ENCODE measurements around the gene SLITRK4. TPM values are rescaled to one million over a fixed set of nuclear protein-coding genes. Genes with fewer than 3 reads are reported as not detected.

SLITRK4 gene, protein sequence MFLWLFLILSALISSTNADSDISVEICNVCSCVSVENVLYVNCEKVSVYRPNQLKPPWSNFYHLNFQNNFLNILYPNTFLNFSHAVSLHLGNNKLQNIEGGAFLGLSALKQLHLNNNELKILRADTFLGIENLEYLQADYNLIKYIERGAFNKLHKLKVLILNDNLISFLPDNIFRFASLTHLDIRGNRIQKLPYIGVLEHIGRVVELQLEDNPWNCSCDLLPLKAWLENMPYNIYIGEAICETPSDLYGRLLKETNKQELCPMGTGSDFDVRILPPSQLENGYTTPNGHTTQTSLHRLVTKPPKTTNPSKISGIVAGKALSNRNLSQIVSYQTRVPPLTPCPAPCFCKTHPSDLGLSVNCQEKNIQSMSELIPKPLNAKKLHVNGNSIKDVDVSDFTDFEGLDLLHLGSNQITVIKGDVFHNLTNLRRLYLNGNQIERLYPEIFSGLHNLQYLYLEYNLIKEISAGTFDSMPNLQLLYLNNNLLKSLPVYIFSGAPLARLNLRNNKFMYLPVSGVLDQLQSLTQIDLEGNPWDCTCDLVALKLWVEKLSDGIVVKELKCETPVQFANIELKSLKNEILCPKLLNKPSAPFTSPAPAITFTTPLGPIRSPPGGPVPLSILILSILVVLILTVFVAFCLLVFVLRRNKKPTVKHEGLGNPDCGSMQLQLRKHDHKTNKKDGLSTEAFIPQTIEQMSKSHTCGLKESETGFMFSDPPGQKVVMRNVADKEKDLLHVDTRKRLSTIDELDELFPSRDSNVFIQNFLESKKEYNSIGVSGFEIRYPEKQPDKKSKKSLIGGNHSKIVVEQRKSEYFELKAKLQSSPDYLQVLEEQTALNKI
- 1 to 10 TPM in 1 of 3 donors, under 1 TPM in 1, not detected in 1; 0.29 to 1.1 TPM for total RNA-seq
- long read RNA-seq, donor 1 = 0 reads
- long read RNA-seq, donor 2 = 0 reads

DNA sequence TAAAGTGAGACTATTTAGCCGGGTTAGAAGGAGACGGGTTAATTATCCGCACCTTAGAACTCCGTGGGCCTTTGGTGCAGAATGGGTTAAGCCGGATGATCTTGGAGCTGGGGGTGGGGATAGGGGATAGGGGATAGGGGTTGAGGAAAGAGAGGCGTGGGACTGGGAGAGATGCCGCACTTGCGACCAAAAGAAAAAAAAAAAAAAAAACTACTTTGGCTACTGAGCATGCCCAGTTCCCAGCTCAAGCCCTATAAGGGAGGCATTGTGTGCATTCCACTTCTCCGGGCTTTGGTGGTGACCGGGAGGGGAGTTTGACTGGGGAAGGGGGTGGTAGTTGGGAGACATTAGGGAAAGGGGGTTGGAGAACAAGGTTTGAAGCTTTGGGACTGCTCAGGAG lies at the start of gene SLITRK4:
SLITRK4 (minus strand) TSS at position 187 of the 400 bp plus-strand sequence. CDS start 4,993 bp downstream, outside the sequence.
- no peaks in the 10 kb centered on the region for H3K36me3 ChIP-seq (ENCODE audit: low read depth)
- ATAC-seq (peak; percentile 31), DNase-seq (peak in 1 of 3 donors; percentile 14)
- no peaks in the 10 kb centered on the region for H3K9me3 ChIP-seq
- intact Hi-C loops (cut with DNase I, micrococcal nuclease) = no loop called here
- no peak within 1 kb of the TSS for H3K4me3 ChIP-seq
- TF ChIP-seq, protein P1, sequence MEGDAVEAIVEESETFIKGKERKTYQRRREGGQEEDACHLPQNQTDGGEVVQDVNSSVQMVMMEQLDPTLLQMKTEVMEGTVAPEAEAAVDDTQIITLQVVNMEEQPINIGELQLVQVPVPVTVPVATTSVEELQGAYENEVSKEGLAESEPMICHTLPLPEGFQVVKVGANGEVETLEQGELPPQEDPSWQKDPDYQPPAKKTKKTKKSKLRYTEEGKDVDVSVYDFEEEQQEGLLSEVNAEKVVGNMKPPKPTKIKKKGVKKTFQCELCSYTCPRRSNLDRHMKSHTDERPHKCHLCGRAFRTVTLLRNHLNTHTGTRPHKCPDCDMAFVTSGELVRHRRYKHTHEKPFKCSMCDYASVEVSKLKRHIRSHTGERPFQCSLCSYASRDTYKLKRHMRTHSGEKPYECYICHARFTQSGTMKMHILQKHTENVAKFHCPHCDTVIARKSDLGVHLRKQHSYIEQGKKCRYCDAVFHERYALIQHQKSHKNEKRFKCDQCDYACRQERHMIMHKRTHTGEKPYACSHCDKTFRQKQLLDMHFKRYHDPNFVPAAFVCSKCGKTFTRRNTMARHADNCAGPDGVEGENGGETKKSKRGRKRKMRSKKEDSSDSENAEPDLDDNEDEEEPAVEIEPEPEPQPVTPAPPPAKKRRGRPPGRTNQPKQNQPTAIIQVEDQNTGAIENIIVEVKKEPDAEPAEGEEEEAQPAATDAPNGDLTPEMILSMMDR (IDR thresholded peaks at IDR 0.05) = no peak
- H3K4me1 ChIP-seq (ENCODE audit: low read depth) = no peaks in the 10 kb centered on the region

- DNase-seq = no peak
Measured at GRCh38 chrX:143683486-143683885, 47.6 kb upstream of the SLITRK4 start.

DNA sequence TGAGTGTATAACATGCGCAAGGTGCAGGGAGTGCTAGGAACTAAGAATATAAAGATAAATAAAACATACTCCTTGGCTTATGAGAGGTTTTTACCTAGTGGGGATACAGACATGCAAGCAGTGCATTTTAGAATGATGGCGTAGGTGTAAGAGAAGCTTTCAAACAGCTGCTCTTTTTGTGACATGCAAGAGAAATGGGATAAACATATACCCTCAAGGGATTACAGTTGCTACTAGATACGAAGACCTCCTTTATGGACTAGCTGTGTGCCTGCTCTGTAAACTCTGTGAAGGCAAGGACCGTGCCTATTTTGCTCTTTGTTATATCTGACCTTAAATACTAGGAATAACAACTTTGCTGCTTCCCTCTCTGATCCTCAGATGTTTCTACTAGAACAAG lies 39.0 kb upstream of the SLITRK4 start:
- DNase-seq = no peak

More at GRCh38 chrX:143683486-143683885, 47.6 kb upstream of the SLITRK4 start:
- TF ChIP-seq, protein P1 (IDR thresholded peaks at IDR 0.05) = no peak
- no peak for ATAC-seq
- no peaks in the 10 kb centered on the region for H3K36me3 ChIP-seq (ENCODE audit: low read depth)
- H3K4me1 ChIP-seq (ENCODE audit: low read depth) = no peaks in the 10 kb centered on the region
- no peaks in the 10 kb centered on the region for H3K9me3 ChIP-seq
- intact Hi-C loops (cut with DNase I, micrococcal nuclease) = no loop called here
- no peak overlapping the region for H3K4me3 ChIP-seq

DNA sequence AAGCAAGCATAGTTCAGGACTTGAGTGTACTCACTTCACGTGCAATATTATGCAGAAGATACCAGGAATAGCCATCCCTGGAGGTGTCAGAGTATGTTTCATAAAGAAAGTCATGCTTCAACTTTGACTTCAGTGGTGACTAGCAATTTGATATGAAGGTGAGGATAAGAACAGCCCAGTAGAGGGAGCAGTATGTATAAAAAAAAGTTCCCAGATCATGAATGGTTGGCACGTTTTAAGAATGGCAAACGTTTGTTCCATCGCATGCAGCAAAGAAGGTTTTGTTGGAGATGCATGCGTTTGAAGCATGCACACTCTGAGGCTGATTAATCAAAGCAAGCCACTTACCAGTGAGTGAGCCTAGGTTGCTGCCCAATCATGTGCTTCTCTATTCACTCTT lies 33.5 kb upstream of the SLITRK4 start:
- Histone ChIP-seq H3K9me3 (no peaks in the 10 kb centered on the region), H3K4me3 (no peak overlapping the region), H3K4me1 (ENCODE audit: low read depth) (no peaks in the 10 kb centered on the region), H3K36me3 (ENCODE audit: low read depth) (no peaks in the 10 kb centered on the region)
- intact Hi-C loops (cut with DNase I, micrococcal nuclease) = no loop called here
- DNase-seq (no peak), ATAC-seq (no peak)
- TF ChIP-seq, protein P1 (IDR thresholded peaks at IDR 0.05) = no peak

More for the DNA sequence above, 39.0 kb upstream of the SLITRK4 start:
- ATAC-seq = no peak
- Histone ChIP-seq H3K4me3 (no peak overlapping the region), H3K9me3 (no peaks in the 10 kb centered on the region), H3K36me3 (ENCODE audit: low read depth) (no peaks in the 10 kb centered on the region), H3K4me1 (ENCODE audit: low read depth) (no peaks in the 10 kb centered on the region)
- TF ChIP-seq, protein P1 (IDR thresholded peaks at IDR 0.05) = no peak
- intact Hi-C loops (cut with DNase I, micrococcal nuclease) = no loop called here

GRCh38 chrX:143664302-143664701 lies 28.4 kb upstream of the SLITRK4 start:
- Histone ChIP-seq H3K4me3 (no peak overlapping the region), H3K4me1 (ENCODE audit: low read depth) (no peaks in the 10 kb centered on the region), H3K36me3 (ENCODE audit: low read depth) (no peaks in the 10 kb centered on the region), H3K9me3 (no peaks in the 10 kb centered on the region)
- DNase-seq = peak in 1 of 3 donors; percentile 3
- ATAC-seq = no peak
- TF ChIP-seq, protein P1 (IDR thresholded peaks at IDR 0.05) = peak; percentile 12
- intact Hi-C loops (cut with DNase I, micrococcal nuclease) = no loop called here

Measured in mucosa of descending colon (tissue), 3 donors.